NCI-H69 (cell line): ENCODE measurements around the gene GABARAP.

ENCODE experiments used
- DNase-seq: peaks from one replicate; lab custom pipeline; 2025; lab: John Stamatoyannopoulos, UW

Gene GABARAP

DNA sequence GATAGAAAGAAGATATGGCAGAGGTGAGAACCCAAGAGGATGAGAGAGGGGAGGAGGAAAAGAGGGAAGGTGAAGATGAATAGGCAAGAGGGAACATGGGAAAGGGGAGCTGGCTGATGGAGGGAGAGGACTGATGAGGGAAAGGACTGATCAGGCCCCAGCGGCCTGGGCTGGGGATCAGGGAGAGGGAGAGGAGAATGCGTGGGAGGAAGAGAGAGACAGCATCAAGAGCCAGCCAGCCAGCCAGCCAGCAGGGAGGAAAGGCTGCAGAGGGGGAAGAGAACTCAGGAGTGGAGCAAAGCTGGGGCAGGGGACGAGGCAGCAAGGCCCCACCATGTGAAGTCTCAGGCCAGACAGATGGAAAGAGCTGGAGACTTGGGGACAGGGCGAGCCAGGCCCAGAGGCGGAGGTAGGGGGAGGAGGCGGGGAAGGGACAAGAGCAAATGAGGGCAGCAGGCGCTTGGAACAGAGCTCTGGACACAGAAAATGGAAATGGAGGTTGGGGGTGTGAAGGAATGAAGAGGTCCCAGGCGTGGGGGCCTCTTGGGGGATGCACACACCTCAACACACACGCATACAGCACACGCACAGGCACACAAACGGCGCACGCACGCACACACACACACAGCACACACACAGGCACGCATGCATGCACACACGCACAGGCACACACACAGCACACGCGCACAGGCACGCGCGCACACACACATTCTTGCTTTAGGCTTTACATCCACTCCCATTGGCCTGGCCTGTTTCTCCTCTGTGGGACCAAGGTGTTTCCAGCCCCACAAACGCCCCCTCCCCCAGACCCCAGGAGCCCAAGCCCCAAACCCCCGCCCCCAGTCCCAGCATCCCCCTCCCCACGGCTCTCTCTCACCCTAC lies 34.9 kb downstream of the GABARAP start:
- DNase-seq: no peak

DNA sequence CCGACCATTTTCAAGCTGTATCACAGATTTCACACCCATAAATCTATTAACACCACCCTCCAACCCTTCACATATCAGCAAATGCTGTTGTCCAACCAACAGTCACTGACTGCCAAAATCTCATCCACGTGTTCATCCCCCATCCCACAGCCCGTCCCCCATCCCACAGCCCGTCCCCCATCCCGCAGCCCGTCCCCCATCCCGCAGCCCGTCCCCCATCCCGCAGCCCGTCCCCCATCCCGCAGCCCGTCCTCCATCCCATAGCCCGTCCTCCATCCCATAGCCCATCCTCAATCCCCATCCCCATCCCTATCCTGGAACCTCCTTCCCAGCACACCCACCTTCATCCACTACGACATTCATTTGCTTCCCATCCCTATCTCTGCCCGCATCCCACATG lies 36.7 kb downstream of the GABARAP start:
- DNase-seq: no peak

DNA sequence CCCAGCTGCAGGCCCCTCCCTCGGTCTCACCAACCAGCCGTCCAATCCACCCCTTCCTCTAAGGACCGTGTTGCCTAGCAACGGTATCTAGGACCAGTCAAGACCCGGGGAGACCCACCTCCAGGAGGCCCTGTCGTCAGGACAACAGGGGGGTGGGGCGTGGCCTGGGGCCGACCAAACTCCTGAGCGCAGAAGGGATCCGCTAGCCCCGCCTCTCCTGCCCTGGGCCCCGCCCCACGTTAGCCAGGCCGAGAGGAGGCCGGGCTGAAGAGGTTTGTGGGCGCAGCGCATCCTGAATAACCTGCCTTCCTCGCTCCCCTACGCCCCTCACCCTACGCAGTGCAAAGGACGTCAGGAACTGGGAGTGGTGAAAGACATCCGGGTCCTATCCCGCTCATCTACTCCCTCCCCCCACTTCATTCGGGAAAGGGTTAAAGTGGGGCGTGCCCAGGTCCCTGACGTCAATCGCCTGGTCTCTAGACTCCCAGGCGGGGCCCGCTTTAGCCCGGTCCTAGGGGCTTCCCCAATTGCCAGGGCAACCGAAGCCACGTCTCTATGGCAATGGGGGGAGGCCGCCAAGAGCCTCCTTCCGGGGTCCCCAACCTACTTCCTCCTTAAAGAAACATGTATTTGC lies 37.3 kb downstream of the GABARAP start:
- peak; percentile 94 for DNase-seq

DNA sequence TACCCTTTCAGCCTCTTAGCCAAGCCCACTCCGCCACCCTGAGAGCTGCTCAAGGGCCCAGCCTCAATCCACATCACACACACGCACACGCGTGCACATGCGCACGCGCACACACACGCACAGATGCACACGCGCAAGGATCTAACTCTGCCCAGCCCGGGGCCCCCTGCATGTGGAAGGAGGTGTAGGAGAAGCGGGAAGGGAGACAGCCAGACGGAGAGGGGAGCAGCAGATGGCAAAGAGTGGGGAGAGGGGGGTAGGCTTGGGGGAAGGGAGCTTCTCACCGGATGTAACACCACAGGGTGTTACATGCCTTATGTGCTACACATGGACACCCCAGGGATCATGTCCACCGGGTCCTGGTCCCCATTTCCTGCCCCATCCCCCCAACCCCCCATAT lies 37.9 kb downstream of the GABARAP start:
- DNase-seq: peak; percentile 74

DNA sequence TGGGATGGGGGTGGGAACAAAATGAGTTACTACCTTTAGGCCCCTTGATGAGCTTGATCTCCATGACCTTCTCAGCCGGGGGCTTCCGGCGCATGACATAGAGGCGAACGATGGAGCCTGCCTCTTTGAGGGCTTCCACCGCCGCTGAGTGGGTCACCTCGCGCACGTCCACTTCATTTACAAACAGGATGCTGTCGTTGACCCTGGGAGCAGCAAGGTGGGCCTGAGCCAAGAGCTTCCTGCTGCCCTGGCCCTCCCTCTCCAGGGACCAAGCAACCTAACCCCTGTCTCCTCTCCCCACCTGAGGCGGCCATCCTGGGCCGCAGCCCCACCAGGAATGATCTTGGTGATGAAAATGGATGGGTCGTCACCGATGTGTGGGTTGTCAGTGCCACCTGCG lies 38.9 kb downstream of the GABARAP start:
- no peak for DNase-seq

DNA sequence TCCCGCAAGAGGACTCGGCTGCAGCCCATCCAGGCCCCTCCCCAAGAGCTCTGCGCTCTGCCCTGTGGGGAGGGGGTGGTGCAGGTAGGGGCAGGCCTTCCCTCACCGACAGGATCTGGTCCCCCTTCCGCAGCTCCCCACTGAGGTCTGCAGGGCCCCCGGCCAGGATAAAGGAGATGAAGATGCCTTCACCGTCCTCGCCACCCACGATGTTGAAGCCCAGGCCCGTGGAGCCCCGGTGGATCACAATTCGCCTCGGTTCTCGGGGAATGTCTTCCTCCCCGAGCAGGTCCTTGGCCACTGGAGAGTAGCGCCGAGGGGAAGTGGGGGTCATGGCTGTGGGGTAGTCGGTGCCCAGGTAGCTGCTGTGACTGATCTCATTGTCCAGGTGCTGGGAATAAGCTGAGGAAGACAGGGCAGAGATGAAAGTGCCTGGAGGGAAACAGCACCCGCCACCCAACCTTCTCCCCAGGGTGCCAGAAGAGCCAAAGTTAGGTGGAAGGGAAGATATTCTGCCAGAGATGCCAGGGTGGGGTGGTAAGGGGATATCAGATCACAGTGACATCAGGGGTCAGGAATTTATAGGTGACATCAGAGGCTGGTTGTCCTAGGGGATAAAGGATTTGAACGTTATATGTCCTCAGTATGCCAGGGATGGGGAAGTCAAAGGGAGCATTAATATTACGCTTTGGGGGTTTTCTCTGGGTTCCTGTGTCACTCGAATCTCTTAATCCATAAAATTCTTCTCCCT lies 45.4 kb downstream of the GABARAP start:
- no peak for DNase-seq

DNA sequence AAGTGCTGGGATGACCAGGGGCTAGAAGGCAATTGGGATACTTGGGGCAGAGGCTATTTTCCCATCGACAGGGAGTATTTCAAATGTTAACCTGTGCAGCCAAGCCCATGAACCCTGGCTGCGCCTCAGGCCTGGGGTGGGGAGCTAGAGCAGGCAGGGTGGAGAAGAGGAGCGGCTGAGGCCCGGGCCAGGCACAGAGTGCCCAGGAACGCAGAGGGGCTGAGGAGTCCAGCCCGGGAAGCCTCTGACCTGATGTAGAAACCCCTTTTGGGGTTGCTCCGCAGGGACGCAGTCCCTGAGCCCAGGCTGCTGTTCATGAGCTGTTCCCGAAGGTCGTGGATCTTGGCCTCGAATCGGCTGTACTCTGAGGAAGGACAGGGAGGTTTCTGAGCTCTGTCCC lies 46.3 kb downstream of the GABARAP start:
- no peak for DNase-seq

DNA sequence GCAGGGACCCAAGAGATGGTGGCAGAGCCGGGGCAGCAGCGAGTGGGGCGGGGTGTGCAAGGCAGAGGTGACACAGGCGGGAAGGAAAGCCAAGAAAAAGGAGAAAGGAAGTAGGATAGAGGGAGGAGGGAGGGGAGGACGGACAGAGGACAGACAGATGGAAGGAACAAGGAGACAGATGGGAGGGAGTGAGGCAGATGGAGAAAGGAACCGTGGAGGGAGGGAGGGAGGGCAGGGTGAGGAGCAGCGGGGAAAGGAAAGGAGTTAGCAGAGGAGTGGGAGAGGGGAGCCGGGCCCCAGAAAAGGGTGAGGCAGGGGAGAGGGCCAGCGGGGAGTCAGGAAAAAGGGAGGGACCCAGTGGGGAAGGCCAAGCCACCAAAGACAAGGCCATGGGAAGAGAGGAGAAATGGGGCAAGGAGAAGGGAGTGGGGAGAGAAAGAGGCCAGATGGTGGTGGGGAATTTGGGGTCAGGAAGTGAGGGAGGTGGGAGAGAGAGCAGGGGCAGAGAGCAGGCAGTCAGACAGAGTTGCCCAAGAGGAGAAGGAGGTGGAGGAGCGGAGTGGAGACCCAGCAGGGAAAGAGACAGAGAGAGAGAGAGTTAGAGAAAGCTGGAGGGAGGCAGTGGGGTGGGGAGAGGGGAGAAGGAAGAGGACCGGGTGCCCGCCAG lies 49.8 kb downstream of the GABARAP start:
- peak; percentile 38 for DNase-seq

DNA sequence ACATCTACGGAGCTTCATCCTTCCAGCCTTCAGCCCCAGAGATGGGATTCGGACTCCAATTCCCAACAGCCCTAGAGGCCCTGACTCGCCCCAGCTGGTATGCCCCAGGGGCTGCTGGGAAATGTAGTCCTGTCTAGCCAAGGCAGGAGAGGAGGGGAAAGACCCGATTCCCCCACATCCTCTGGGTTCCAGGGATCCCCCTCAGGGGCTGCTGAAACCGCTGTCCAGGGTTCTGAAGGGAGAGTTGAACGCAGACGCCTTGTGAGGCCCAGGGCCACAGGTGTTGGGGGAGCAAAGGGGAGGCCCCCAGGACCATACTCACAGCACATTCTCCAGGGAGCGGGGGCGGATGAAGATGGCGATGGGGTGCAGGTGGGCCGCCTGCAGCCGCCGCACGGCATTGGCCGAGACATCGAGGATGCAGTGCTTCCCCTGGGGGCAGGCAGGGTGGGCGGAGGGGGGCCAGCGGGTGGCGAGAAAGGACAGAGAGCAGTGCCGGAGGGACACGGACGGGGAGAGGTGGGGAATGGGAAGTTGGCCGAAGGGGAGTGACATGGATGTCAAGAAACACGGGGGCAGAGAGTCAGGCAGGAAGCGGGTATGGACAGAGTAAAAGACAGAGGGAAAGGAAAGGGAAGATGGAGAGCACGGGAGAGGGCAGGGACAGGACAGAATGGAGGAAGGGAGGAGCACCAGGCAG lies 50.5 kb downstream of the GABARAP start:
- peak; percentile 28 for DNase-seq

DNA sequence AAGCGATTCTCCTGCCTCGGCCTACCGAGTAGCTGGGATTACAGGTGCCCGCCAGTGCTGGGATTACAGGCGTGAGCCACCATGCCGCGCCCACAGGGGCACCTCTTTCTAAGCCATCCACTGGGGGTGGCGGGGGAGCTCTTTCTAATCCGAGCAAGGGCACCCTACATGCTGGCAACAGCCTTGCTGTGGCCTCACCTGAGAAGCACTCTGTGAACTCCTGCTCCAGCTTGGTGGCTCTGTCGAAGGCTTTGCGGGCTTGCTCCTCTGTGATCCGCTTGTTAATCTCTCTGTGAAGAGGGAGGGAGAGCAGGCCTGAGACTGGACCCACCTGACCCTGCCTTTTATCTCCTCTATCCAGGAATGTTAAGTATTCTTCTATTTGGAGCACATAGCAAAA lies 51.2 kb downstream of the GABARAP start:
- no peak for DNase-seq

DNA sequence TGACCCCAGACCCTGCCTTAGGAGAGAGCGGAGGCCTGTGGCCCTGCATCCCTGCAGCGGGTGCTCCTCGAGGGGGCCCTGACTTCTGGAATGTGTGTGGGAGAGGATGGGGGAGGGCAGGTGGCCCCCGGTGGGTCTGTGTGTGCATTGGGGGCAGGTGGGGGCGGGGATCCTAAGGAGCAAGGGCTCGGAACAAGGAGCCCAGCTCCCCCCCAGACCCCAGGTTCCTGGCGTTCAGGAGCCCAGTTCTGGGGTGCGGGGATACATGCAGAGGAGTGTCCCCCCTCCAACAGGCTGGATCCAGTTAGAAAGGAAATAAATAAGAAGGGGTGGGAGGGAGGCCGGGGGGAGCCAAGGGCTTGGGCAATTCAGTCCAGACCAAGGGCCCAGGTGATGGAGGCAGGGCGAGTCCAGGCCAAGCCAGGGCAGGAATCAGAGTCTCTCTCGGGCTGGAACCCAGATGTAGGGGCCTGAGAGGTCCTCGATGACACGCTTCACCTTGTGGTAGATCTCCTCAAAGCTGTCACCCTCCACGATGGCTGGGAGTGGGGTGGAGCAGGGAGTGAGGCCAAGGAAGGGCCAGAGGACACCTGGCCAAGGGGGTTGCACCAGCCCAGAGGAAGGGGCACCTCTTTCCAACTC lies 51.9 kb downstream of the GABARAP start:
- no peak for DNase-seq
